Left cardiac atrium (tissue), 4 donors: ENCODE data around the gene MYO7B. TPM values are rescaled to one million over a fixed set of nuclear protein-coding genes. Genes with fewer than 3 reads are reported as not detected.
"Not testable (repeated sequence)": the region's sequence is repeated elsewhere in the genome, so short reads cannot be mapped to it uniquely, and the experiment has no call there.

Experiments used
- ATAC-seq, 2 donors: fragments of 200-7000 bp; cut with Tn5 transposase; one replicate each; pipeline ENCODE4 v1.9.1; 2020; ENCODE audit warnings: mild to moderate bottlenecking in 2 of 2, moderate library complexity in 2 of 2
- DNase-seq: peaks from one replicate; pipeline ENCODE4 v3.0.0-alpha.2; 2020
- intact Hi-C, 2 donors: fragments of 100-400 bp; cut with DNase I; formaldehyde crosslinking; loops; one replicate each; pipeline versions ENCODE4 v1.14.1 to v1.15.1; 2022 to 2023
- total RNA-seq, 2 donors: library from RNA; stranded (reverse); fragmentation: NEBNext Ultra II Directional; extraction: Animal tissue kit (Norgen Biotek cat#: 25700); gene quantifications; one replicate each; pipeline ENCODE4 v1.2.1, GENCODE V29; 2021
- donor health status: DM: no; HTN: yes; CAD: no.
- donor health status: DM: no; HTN: yes; CAD: no; lungs with severe emphysema.
- donor health status: DM: yes; HTN: yes; CAD: no.
- donor health status: Dilated cardiomyopathy.

Gene MYO7B
- total RNA-seq, 2 donors from 2014 or later: 0.27 to 0.89 TPM

DNA sequence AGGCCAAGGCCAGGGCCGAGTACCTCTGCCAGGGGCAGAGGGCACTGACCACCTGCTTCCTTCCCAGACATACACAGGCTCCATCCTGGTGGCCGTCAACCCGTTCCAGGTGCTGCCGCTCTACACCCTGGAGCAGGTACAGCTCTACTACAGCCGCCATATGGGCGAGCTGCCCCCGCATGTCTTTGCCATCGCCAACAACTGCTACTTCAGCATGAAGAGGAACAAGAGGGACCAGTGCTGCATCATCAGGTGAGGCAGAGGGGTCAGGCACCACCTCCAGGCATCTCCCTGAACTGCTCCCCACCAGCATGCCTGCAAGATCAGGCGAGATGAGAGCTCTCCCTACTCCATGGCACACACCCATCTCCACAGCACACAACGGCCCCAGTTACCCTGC, 31.1 kb downstream of the MYO7B start:
- ATAC-seq (no peak), DNase-seq (no peak)
- intact Hi-C loops: no loop called here

DNA sequence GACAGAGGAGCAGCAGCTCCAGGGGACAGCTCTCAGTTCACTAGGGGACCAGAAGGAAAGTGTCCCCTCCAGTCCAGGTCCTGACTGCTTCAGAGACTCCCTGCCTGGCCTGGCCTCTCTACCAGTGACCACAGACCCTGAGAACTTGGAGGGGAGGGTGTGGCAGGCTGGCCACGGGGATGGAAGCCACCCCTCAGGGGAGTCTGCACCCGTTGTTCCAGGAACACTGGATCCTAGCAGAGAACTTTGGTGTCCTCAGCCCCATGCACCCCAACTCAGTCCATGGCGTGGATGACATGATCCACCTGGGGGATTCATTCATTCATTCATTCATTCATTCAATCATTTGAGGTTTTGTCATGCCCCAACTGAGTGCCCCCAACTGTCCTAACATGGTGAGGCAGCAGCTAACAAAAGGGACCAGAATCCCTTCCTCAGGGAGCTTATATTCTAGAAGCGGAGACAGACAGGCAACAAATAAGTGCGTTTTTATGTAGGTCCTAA, 31.9 kb downstream of the MYO7B start:
- no peak for DNase-seq
- no peak for ATAC-seq
- intact Hi-C loops: no loop called here

- DNase-seq (no peak), ATAC-seq (no peak)
- intact Hi-C loops: no loop called here
Measured at GRCh38 chr2:127568128-127568527, 32.6 kb downstream of the MYO7B start.

- intact Hi-C loops: no loop called here
- ATAC-seq (no peak), DNase-seq (no peak)
Measured at GRCh38 chr2:127569666-127570065, 34.2 kb downstream of the MYO7B start.

DNA sequence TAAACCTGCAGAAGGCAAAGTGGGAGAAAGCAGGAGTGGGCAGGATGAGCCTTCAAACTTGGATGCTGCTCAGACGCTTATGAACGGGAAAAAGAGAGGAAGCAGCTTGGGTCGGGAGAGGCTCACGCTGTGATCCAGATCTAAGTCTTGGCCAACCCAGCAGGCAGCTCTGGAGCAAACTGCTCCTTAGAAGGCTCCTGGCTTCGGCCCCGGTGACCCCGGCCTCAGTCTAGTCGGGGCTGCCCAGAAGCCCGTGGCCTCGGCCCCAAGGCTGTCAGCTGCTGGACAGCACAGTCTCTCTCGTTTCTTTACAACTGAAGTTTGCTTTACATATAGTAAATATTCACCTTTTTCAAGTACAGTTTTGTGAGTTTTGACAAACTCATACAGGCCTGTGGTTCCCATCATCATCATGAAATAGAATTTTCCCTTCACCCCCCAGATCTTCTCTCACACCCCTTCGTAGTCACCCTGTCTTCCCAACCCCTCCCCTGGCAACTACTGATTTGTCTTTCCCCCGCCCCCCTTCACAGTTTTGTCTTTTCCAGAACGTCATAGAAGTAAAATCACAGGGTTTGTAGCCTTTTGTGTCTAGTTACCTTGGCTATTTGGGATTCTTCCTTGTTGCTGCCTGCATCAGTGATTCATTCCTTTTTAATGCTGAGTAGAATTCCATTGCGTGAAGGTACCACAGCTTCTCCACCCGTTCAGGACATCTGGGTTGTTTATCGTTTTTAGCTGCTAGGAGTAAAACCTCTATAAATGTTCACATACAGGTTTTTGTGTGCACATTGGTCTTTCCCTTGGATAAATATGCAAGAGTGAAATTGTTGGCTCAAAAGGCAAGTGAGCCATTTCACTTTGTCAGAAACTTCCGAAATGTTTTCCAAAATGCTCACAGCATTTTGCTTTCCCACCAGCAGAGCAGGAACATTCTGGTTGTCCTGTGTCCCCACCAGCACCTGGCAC, 35.1 kb downstream of the MYO7B start:
- ATAC-seq: peak; percentile 58 to 72
- intact Hi-C loops: no loop called here
- DNase-seq: peak; percentile 46

GRCh38 chr2:127572352-127572751, 36.9 kb downstream of the MYO7B start:
- ATAC-seq, intact Hi-C loops: not testable (repeated sequence)

DNA sequence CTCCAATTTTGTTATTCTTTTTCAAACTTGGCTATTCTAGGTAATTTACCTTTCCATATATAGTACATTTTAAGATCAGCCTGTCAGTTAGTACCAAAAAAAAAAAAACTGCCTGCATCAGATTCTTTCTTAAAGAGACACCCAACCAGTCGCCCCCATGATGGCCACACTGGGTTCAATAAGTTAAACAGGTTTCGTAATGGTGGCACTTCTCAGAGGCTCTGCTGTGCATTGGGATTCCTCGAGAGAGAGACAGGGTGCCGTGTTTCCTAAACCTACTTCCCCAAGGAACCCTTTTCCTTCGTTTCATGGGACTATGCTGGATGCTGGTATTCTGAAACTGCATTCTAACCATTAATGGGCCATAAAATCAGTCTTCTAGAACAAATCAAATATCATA, 37.4 kb downstream of the MYO7B start:
- no peak for DNase-seq
- ATAC-seq: no peak
- intact Hi-C loops: no loop called here

More at GRCh38 chr2:127572352-127572751, 36.9 kb downstream of the MYO7B start:
- not testable (repeated sequence) for DNase-seq

DNA sequence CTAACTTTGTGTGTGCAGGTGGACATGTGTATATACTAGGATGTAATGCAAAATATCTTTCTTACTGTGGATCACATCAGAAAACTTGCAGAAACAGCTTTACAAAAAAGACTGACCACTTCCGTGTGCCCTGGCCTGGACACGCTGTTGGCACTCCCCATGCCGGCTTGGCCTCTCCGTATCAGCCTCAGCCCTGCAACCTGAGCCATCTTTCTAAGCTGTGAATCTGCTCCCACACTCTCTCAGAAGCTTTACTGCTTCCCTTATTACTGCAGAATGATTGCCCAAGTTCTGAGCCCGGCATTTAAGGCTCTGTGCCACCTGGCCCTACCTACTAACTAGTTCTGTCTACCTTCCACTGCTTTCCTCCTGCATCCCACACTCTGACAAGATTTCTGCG, 37.8 kb downstream of the MYO7B start:
- ATAC-seq (no peak), DNase-seq (no peak)
- intact Hi-C loops: no loop called here

GRCh38 chr2:127573771-127574170, 38.3 kb downstream of the MYO7B start:
- no peak for ATAC-seq
- DNase-seq: no peak
- intact Hi-C loops: no loop called here

DNA sequence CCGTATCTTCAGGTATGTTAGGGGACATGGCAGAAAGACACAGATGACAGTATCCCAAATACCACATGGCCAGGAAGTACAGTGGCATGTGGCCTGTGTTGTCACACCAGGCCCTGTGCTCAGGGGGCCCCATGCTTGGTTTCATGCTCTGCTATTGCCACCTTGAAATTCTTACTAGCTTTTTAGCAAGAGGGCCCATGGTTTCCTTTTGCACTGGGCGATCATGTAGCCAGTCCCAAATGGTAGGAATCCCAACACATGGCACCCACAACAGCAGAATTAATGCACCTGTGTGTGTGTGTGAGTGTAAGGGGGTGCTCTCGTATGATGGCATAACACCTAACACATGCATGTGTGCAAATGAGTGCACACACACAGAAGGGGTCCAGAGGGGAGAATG, 39.2 kb downstream of the MYO7B start:
- ATAC-seq: no peak

DNA sequence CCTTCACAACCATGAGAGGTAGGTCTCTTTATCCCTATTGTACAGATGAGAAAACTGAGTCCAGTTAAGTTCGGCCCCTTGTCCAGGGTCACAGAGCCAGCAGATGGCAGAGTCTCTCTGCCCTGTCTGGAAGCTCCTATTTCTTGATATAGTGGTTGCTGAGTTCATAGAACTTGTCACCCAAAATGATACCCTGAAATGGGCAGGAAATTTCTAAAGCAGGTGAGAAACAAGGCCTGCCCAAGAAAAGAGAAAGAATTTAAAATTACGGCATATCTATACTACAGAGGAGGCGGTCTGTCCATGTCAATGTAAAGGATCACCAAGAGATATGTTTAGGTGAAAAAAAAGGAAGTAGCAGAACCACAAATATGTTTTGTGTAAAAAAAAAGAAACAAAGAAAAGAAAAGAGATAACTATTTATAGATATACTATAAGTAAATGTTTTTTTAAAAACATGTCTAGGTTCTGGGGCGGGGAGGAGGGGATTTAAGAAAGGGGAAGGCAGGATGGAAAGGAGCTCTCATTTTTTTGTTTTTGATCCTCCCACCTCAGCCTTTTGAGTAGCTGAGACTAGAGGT, 39.8 kb downstream of the MYO7B start:
- intact Hi-C loops: no loop called here
- ATAC-seq: no peak

More for the DNA sequence above, 39.2 kb downstream of the MYO7B start:
- no peak for DNase-seq
- intact Hi-C loops: no loop called here

DNA sequence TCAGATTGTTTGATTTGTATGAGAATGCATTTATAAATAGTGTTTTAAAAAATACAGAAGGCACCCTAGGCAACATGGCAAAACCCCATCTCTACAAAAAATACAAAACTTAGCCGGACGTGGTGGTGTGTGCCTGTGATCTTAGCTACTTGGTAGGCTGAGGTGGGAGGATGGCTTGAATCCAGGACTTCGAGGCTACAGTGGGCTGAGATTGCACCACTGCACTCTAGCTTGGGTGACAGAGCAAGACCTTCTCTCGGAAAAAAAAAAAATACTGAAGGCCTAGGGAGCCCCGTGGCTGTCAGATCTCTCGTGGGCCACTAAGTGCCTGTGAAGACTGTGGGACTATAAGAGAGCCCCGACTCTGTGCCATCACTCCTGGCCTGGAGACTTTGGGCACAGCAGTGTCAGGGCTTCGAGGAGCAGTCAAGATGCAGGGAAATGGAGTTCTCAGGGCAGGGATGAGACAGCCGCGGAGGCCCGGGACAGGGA, 40.5 kb downstream of the MYO7B start:
- DNase-seq: no peak
- peak; percentile 15 to 20 for ATAC-seq
- intact Hi-C loops: no loop called here

More for the DNA sequence above, 39.8 kb downstream of the MYO7B start:
- no peak for DNase-seq

- intact Hi-C loops: no loop called here
- peak; percentile 87 for DNase-seq
- peak; percentile 95 to 97 for ATAC-seq
Measured at GRCh38 chr2:127576433-127577207, 41.1 kb downstream of the MYO7B start.

GRCh38 chr2:127577208-127577475, 41.7 kb downstream of the MYO7B start:
- ATAC-seq (no peak), DNase-seq (no peak)
- intact Hi-C loops: no loop called here

DNA sequence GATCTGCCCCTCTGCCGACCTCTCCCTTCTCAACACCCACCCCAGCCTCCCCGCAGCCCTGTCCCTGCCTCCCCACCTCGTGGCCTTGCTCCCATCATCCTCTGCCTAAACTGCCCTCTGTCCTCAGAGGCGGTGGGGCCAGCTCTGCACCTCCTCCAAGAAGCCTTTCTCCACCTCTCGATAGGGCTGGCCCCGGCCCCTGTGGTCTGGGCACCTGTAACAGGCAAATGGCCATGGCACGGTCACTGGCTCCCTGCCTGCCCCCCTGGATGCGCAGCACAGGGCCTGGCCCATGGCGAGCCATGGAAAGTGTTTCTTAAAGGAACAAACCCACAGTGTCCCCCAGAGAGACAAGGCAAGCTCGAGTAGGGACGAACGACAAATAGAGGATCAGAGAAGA, 42.0 kb downstream of the MYO7B start:
- intact Hi-C loops: no loop called here
- no peak for DNase-seq
- no peak for ATAC-seq

- no peak for ATAC-seq
- no peak for DNase-seq
- intact Hi-C loops: no loop called here
Measured at GRCh38 chr2:127577973-127578372, 42.5 kb downstream of the MYO7B start.

DNA sequence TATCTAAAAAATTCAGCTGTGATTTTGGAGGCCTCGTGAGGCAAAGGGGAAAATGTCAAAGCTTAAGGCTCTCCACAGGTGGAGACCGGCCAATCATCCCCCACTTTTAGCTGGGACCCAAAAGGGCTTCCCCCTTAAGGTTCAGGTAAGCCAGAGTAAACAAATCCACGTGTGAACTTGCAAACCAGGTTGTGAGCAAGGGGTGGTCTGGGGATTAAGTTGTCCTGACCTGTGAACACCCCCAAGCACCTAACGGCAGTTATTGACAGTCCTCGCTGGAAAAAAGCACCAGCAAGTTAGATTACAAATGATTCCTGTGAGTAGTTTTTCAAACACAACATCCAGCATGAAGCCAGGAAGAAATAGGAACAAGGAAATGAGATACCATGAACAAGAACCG, 42.9 kb downstream of the MYO7B start:
- intact Hi-C loops: no loop called here
- ATAC-seq (no peak), DNase-seq (no peak)

GRCh38 chr2:127579231-127579630, 43.7 kb downstream of the MYO7B start:
- intact Hi-C loops: no loop called here
- ATAC-seq (no peak), DNase-seq (no peak)

DNA sequence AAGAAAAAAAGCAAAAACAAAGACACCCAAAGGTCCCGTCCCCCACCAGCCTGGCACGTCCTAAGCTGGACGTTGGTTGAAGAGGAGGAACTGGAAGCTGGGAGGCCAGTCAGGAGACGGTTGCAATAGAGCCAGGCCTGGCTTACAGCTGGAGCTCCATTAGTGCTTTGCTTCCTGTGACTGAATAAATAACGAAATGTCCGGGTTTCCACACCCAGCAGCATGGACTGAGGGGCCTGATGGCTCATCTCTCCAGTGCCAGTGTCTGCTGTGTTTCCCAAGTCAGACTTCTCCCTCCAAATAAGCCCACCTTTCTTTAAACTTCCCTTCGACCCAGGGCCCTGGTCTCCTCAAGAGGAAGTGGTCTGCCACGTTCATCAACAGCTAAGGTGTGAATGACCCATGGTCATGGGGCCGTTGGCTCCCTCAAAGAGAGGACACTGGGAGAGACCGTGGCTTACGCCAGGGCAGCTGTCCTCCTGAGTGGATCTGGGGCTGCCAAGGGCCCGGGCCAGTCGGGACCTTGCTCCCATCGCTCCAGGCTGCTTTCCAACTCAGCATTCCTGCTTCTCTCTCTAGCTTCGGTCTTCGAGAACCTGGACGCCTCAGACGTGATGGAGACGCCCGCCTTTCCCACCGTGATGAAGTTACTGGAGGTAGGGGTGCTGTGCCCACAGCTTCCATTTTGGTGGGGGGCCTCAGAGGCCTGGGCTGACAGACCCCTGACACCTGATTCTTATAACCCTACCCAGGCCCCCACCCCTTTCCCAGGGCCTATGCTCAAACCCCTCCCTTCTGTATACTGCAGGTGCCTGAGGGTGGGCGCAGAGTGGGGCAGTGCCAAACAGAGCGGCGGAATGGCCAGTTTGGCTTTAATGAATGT, 44.9 kb downstream of the MYO7B start:
- no peak for ATAC-seq
- DNase-seq: no peak
- intact Hi-C loops: no loop called here
